AML-193 (cell line): ENCODE data around the gene C3orf52.
A peak's percentile ranks its signal among the peaks of the same experiment; 100 is the strongest.

Experiments
- DNase-seq, 2 experiments: peaks; one replicate each; lab custom pipeline; 2025; lab: John Stamatoyannopoulos, UW

The C3orf52 gene

DNA sequence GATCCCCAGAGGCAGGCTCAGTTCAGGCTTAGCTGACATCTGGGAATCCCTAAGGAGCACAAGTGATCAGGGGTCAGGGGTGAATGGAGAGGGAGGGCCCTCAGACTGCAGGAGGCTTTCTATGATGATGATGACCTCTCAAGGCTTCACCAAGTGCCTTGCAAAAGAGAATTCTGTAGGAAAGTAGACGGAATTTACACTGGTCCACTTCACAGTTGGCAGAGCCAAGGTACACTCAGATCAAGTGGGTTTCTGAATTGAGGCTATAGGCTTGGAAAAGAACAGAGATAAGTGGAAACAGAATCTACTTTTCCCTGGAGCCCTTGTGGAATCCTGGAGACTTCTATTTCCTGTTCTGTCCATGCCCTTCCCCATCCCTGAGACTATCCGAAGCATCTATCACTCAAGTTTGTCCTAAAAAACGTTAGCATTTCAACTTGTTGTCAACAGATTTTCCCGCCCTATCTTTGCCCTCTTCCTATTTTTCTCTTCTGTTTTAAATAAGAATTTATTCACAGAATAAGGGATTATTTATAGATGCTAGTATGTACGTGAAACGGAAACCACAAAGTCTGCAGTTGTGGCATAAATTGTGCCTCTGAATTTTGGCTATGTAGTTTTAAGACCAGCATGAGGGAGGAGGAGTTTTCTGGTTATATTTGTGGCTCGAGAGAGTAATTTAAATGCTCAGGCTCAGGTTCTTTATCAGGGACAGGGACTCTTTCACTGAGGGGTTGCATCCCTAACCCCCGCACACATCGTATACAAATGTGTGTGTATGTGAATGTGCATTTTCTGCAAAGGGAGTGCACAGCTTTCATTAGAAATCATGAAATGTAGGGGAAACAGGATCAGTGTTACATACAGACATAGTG lies 34.0 kb downstream of the C3orf52 start:
- DNase-seq: no peak

DNA sequence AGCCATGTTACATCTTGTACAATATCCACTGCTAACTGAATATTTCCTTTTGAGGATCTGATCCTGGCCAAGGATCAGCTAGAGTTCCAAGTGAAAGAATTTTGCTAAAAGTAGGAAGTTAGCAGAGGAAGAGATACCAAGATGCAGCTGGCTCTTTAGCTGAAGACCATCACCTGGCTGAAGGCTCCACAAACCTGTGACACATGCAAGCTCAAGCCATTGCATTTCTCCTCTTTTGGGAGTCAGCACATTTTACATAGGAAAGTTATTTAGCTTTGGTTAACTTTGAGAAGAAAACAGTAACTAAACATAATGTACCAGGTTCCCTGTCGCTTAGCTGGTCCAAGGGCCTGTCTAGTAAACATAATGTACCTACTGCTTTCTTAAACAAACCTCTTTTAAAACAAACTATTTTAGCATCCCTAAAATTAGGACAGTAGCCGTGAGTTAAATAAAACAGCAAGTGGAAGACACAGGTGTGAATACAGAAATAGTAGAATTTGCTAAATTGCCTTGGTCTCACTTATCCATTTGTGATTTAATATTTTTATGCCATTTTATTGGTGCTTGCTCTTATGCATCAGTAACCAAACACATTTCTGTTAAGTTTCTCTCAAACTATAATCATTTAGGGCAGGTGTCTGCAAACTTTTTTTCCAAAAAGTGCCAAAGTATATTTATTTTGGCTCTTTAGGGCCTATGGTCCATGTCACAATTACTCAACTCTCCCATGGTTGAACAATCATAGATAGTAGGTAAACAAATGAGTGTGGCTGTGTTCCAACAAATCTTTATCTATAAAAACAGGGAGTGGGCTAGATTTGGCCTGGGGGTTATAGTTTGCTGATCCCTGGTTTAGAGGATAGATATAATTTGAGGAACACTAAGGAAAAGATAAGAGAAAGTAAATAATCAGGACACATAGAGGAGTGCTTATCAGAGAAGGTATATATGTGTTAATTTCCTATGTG lies 35.7 kb downstream of the C3orf52 start:
- no peak for DNase-seq

DNA sequence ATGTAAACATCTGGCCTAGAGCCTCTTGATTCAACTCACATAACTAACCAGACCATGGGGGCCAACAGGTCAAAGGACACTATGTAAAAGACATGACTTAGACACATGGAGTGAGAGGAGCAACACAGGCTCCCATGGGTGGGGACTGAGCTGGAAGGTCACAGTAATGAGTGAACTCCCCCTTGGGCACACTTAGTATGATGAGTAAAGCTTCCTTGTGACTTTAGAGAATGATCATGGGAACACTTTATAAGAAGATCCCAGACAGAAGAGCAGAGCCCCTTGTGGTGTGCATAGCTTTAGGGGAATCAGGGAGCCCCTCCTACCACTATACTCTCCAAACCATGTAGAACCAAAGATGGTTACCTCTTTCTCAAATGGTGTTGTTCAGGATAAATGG lies 36.7 kb downstream of the C3orf52 start:
- no peak for DNase-seq

DNA sequence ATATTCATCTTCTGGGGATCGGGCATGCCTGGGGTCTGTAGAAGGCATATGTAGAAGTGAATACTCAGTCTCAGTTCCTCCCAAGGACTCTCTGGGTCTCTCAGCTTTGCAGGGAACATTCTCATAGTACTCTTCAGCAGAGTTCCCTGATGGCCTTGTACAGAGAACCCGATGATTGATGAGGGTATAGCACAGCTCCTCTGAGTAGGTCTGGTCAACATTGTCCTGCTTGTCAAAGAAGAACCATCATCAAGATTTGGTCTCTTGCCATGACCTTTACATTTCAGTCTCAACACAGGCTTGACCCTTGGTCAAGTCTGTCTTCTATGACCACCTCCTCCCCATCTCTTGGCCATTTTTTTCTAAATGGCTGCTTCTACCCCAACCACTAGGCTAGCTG lies 37.4 kb downstream of the C3orf52 start:
- DNase-seq: no peak

DNA sequence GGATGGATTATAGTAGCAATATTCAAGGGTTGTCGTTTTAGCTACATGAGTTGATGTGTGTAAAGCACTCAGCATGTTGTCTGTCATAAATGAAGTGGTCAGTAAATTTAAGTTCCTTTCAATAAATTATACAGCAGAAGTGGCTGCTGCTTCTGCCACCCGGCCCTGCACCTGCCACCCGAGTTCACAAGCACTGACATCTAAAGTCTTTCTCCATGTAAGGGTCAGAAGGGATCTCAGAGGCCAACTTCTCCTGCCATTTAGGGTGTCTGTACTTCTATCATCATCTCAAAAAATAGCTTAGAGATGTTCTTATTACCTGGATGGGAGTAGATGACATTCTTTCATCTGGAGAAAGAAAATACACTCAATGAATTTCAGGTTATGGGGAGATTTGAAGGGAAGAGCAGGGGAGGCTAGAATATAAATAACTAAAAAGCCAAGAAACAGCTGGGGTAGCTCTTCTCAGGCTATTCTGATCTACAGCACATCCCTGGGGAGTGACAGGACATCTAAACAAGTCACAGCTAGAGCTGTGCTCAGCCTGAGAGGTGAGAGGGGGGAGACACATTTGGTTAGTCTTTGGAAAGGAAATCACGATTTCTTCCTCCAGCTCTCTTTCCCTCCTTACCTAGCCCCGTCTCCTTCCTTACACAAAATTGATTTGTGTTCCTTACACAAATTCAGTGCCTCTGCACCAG lies 38.9 kb downstream of the C3orf52 start:
- no peak for DNase-seq

DNA sequence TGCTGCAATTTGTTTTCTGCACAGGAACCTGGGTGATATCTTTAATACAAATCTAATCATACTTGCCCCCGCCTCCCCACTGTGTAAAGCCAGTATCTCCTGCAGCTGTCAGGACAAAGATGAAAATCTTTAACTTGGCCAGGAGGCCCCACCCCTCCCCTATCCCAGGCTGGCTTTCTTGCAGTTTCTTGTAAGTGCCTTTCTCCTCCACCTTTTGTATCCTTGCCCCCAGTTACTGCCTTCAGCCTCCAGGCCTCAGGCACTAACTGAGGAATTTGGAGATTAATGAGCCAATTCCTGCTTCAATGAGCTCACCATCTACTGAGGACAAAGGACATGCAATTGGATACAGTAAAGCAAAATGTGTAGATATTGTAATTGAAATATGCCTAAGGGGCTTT lies 40.3 kb downstream of the C3orf52 start:
- DNase-seq: no peak

DNA sequence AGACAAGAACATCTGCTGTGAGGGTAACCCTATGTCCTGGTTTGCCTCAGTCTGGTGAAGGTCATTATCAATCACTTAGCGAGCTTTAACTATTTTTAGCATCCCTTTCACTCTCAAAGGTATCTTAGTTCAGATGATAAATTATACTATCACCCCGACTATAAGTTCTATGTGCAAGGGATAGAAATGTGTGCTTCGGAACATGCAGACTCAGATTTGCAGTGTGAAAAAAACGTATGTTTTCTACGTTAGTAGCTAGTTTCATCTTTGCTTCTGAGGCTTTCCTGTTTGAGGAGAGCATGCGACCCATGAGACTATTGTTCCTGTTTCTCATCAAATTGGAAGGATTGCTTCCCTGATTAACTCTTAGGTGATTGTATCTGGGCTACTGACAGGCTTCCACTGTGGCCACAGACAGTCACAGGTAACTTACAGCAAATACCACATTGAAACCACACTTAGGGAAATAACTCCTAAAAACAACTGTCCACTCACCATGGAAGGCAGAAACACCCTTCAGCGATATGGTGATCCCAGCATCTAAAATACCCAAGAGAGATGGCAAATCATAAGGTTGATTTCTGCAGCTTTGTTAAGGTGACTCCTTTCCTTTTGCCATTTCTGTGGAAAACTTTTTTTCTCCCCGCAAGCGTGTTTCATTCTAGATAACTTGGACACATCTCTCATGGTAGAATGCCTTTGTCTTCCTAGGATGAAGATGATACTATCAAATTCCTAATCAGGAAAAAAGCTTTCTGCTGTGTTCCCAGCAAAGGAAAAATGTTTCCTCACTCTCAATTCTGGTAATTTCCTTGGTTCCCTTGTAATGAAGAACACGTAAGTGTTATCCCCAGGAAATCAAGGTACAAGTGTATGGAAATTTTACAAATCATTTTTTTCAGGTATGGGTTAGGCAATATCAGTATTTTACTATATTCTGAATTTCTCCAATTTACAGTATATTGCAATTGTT lies 41.6 kb downstream of the C3orf52 start:
- DNase-seq: no peak

DNA sequence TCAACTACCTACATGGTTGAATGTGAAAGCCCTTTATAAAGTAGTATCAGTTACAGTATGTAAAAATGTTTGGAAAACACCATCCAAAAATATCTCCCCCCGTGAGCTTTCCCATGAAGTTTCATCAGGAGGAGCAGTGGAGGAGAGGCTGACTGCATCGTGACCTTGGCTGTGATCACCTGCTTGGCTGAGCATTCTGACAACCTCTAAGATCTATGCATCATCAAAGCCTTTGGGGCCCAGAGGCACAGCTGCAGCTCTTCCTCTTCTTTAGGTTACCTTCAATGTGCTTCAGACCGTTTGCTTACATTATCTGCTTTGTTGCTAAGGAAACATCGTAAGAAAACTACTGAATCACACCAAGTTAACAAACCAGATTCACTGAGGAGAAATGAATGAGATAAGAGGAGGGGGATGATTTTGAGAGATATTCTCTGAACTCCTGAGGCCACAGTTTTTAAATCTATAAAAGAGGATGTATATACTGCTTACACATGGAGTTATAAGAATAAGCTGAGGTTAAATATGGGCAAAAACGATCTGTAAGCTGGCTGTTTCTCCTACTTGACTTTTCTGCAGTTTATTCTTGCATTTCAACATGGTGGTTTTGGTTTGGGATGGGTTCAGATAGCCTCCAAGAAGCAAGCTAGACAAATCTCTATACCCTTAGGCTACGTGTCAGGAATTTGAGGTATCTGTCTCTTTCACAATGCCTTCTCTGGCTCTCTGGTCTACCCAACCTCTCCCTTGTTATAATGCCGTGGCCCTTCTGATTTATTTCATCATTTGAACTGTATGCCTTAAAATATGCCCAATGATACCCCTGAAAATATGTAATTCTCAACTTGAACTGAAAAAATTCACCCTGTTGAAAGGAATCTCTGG lies 42.9 kb downstream of the C3orf52 start:
- no peak for DNase-seq

DNA sequence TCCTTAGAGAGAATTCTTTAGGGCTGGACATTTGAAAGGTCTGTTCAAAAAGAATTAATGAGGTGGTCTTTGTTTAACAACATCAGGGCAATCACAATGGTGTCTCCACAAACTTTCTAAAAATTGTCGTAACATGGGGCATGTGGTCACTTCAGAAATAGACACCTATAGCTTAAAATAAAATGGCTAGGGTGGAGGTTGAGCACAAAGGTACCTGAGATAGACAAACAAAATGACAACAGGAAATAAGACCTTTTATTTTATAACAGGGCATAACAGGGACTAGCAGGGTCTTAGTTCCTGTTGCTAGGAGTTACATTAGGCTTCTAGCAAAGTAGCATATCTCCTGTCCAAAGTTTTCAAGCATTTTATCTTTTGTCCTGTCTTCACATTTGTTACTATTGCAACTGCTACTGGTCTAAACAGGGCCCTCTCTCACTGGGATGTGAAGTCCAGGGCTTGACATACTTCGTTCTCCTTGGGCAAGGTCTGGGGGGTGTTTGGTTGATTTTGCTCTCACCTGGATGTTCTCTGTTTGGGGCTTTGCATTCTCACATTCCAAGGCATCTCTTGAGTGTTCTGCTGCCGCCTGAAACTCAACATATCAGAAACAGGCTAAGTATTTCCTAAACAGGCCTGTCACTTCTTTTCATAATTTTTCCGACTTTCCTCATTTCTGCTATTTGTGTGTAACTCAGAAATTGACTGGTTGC lies 43.9 kb downstream of the C3orf52 start:
- no peak for DNase-seq

DNA sequence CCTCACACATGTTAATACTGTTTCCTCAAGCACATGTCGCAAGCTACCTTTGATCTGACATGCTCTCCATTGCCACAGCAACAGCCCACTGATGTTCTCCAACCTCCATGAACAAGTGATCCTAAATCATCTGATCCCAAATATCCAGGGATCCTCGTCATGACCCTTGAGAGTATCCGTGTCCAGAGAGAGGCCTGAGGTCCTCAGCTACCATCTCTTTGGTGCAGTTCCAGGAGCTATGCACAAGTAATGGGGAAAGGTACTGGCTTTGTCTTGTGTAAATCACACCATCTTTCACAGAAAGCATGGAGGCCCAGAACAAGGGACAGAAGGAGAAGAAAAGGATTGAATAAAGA lies 44.4 kb downstream of the C3orf52 start:
- no peak for DNase-seq

DNA sequence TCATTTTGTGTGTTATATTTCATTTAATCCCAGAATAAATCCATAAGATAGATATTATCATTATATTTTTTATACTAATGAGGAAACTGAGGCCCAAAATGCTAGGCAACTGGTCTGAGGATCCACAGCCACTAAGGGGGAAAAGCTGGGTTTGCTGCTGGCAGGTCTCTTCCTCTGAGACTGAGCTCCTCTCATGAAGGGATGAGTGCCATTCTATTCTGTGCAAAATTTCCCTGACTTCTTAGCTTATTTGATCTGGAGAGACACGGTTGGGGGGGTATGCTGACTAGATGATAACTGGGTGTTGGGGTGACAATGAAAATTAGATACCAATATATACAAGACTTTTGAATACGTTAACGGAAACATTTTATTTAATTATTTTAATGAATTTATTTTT lies 44.9 kb downstream of the C3orf52 start:
- DNase-seq: no peak

DNA sequence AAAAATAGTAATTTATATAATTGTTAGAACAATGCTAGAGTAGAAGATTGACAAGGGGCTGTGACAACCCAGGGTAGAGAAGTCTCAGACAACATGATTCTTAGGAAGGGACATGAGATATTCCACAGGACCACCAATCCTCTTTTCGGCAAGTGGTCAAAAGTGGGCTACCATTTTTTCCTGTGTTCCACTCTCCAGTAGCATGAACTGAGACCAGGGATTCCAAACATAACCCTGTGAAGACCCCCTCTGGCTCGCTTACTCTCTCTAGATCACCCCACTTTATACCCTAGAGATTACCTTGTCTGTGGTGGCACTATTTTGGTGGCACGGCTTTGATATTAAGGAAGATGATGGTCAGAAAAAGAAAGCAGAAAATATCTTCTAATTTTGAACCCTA lies 45.9 kb downstream of the C3orf52 start:
- DNase-seq: no peak

DNA sequence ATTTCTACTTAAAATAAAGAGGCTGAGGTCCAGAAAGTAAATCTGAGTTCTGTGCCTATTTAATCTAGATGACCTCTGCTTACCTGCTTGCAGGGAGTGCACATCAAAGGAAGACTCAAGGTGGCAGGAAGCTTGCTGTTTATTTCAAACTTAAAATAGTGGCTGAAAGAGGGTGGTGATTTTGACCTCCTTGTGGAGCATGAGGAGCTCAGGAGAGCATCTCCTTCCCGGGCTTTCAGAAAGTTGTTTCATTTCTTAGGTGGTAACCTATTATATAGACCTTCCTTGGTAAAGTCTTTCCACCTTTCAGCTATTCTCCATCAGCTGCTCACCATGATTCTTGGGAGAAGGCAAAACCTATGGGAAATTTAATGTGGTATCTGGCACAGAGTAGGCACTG lies 46.4 kb downstream of the C3orf52 start:
- no peak for DNase-seq

DNA sequence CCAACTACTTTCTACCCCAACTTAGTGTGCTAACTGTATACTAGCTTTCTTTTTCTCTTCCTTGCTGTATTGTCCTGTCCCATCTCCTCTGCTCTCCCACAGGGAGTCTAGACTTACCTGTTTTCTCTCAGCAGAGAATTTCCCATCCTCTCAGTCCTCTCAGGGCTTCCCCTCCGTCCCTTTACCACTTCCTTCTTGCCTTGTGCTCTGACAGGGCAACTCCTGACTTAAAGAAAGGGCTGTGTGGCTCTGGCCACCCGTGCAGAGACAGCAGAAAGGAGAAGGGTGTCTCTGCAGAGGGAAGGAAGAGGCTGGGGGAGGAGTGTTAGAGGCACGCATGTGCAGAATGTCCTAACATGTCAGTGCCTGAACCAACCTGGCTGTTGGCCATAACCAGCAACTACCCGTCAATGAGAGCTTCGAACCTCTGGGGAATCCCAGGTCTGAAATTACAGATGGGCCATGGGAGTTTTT lies 46.8 kb downstream of the C3orf52 start, which contains the start of gene GCSAM:
Gene GCSAM (minus strand): TSS at position 274 of the 474 bp plus-strand sequence. CDS start 128 bp downstream, at position 146.
- peak; percentile 96 for DNase-seq

DNA sequence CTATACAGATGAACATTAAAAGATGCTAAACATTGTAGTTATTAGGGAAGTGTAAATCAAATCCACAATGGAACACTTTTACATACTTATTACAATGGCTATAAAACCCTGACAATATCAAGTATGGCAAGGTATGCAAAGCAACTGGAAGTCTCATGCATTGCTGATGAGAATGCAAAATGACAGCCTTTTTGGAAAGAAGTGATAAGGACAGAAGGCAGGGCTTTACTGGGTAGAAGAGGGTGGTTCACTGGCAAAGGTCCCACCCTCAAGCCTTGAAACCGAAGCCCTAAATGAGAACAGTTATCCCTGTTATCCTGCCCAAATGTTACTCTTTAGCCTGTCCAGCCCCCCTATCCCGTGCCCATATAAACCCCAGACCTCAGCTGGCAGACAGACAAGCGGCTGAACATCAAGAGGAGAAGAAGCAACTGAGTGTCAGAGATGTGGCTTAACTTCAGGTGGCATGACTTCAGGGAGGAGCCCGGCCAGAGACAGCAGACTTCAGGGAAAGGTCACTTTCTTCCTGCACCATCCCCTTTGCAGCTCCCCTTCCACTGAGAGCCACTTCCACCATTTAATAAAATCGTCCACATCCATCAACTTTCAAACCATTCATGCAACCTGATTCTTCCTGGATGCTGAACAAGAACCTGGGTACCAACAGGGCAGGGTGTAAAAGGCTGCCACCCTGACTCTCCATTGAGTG lies 47.6 kb downstream of the C3orf52 start:
- DNase-seq: no peak

DNA sequence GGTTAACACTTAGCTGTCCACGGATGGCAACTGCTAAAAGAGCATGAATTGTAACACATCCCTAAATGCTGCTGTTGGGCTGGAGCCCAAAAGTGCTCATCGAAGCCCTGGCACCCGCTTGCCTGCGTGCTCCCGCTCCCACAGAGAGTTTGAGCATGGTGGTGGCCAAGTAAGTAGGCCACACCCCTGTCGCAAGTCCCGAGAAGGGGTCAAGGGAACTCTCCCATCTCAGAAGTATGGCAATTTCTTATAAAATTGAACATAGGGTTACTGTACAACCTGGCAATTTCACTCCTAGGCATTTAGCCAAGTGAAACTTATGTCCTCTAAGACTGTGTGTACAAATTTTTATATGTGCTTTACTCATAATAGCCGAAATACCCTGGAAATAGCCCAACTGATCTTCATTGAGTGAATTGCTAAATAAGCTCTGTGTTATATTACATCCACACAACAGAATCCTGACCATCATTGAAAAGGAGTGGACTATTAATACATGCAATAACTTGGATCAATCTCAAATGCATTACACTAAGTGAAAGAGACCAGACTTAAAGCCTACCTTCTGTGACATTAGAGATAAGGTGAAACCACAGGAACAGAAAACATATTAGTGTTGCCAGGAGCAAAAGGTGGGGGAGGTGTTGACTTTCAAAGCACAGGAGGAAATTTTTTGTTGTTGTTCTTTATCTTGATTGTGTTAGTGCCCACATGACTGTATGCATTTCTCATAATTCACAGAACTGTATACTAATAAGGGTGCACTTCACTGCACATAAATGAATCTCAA lies 48.3 kb downstream of the C3orf52 start:
- no peak for DNase-seq

DNA sequence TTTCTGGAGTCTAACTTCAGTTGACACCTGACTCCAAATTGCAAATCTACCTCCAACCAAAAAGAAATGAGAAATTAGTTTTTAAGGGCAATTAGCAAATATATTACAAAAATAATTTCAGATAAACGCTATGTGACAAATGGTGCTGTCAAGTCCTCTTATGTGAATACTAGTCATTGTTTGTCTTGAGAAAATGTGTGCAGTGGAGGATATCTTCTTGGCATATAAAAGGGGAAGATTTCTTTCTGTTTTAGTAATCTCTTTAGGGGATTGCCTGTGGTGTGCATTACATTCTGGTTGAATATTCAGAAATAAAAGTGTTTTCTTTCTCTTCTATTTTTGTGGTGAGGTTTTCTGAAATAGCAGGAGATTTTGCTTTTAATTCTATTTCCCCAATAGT lies 49.9 kb downstream of the C3orf52 start:
- DNase-seq: no peak
